Measurements from ENCODE around the gene ARL5B. TPM values are rescaled to one million over a fixed set of nuclear protein-coding genes. Genes with fewer than 3 reads are reported as not detected.

The ARL5B gene
- total RNA-seq (ENCODE audit: low replicate concordance) = 5.1 and 15.6 TPM in 2 replicates

GRCh38 chr10:18659125-18659818 is at the start of gene ARL5B:
ARL5B (plus strand) TSS chr10:18659431; CDS start chr10:18659638, 207 bp downstream.

GRCh38 chr10:18651324-18652007 is 7.8 kb upstream of the ARL5B start, which contains the start of gene NSUN6:
NSUN6 (minus strand) TSS chr10:18651587; CDS start chr10:18651203, 384 bp downstream.

Other genes starting within 250 kb of the ARL5B start
- 6.8 and 10.3 TPM in 2 replicates for gene NSUN6, start 7.8 kb upstream of the ARL5B start, total RNA-seq (ENCODE audit: low replicate concordance)